Thyroid gland (tissue), 4 donors: ENCODE measurements around the gene TNFRSF1A.

Experiments
- POLR2A ChIP-seq, 2 donors: fragments of 450-650 bp; IDR thresholded peaks; one replicate each; pipeline ENCODE4 v1.6.1; 2017; ENCODE audit warnings: antibody characterized with exemption in 2 of 2, mild to moderate bottlenecking in 2 of 2, moderate library complexity in 1 of 2
- TF ChIP-seq, protein P1 (sequence below), 6 experiments: fragments of 200-600 bp in 3 of 6; fragments of 450-650 bp in 3 of 6; sonication (generic) in 3 of 6; IDR thresholded peaks; one replicate each; pipeline ENCODE4 v1.5.1; 2016 to 2019; ENCODE audit warnings: antibody characterized with exemption in 6 of 6, mild to moderate bottlenecking in 2 of 6, inconsistent platforms in 1 of 6, moderate library complexity in 1 of 6

GRCh38 chr12:6315704-6316597 is 25.9 kb downstream of the TNFRSF1A start:
- no peak for TF ChIP-seq POLR2A (IDR thresholded peaks at IDR 0.05)
- TF ChIP-seq, protein P1, sequence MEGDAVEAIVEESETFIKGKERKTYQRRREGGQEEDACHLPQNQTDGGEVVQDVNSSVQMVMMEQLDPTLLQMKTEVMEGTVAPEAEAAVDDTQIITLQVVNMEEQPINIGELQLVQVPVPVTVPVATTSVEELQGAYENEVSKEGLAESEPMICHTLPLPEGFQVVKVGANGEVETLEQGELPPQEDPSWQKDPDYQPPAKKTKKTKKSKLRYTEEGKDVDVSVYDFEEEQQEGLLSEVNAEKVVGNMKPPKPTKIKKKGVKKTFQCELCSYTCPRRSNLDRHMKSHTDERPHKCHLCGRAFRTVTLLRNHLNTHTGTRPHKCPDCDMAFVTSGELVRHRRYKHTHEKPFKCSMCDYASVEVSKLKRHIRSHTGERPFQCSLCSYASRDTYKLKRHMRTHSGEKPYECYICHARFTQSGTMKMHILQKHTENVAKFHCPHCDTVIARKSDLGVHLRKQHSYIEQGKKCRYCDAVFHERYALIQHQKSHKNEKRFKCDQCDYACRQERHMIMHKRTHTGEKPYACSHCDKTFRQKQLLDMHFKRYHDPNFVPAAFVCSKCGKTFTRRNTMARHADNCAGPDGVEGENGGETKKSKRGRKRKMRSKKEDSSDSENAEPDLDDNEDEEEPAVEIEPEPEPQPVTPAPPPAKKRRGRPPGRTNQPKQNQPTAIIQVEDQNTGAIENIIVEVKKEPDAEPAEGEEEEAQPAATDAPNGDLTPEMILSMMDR (IDR thresholded peaks at IDR 0.05), result no peak
